Peyer's patch (tissue), 4 donors: Measurements from ENCODE around the gene SIX1.

Source experiments
- POLR2A ChIP-seq, 2 donors: fragments of 450-650 bp; IDR thresholded peaks; one replicate each; pipeline ENCODE4 v1.5.1; 2017; ENCODE audit warnings: antibody characterized with exemption in 2 of 2, mild to moderate bottlenecking in 2 of 2, moderate library complexity in 2 of 2
- TF ChIP-seq, protein P1 (sequence below), 6 experiments: fragments of 450-650 bp in 4 of 6; fragments of 200-600 bp in 2 of 6; sonication (generic) in 1 of 6; IDR thresholded peaks; one replicate each; pipeline ENCODE4 v1.5.1; 2017 to 2019; ENCODE audit warnings: antibody characterized with exemption in 6 of 6, mild to moderate bottlenecking in 3 of 6, moderate library complexity in 1 of 6

GRCh38 chr14:60641742-60642269 lies 7.5 kb downstream of the SIX1 start:
- TF ChIP-seq, protein P1, sequence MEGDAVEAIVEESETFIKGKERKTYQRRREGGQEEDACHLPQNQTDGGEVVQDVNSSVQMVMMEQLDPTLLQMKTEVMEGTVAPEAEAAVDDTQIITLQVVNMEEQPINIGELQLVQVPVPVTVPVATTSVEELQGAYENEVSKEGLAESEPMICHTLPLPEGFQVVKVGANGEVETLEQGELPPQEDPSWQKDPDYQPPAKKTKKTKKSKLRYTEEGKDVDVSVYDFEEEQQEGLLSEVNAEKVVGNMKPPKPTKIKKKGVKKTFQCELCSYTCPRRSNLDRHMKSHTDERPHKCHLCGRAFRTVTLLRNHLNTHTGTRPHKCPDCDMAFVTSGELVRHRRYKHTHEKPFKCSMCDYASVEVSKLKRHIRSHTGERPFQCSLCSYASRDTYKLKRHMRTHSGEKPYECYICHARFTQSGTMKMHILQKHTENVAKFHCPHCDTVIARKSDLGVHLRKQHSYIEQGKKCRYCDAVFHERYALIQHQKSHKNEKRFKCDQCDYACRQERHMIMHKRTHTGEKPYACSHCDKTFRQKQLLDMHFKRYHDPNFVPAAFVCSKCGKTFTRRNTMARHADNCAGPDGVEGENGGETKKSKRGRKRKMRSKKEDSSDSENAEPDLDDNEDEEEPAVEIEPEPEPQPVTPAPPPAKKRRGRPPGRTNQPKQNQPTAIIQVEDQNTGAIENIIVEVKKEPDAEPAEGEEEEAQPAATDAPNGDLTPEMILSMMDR (IDR thresholded peaks at IDR 0.05) = no peak
- no peak for TF ChIP-seq POLR2A (IDR thresholded peaks at IDR 0.05)
